Heart left ventricle (tissue), 16 donors: ENCODE data around the gene KLHL29. TPM values are rescaled to one million over a fixed set of nuclear protein-coding genes. Genes with fewer than 3 reads are reported as not detected.

Experiments
- ATAC-seq, 4 donors: fragments of 200-7000 bp; cut with Tn5 transposase; one replicate each; pipeline ENCODE4 v1.9.1; 2020 to 2022; ENCODE audit warnings: moderate library complexity in 4 of 4, mild to moderate bottlenecking in 3 of 4, moderate number of reproducible peaks in 1 of 4
- DNase-seq, 5 donors: peaks; one replicate each; pipeline ENCODE4 v3.0.0-alpha.2; 2020
- H3K27ac ChIP-seq, 12 donors: fragments of 200-600 bp; sonication (generic) in 4 of 12; one replicate each; pipeline versions ENCODE4 v1.5.0 to v1.8.0; 2016 to 2022; ENCODE audit warnings: mild to moderate bottlenecking in 2 of 12
- H3K27me3 ChIP-seq, 9 donors: fragments of 200-600 bp; sonication (generic) in 2 of 9; one replicate each; pipeline versions ENCODE4 v1.5.1 to v1.8.0; 2016 to 2022; ENCODE audit warnings: mild to moderate bottlenecking in 3 of 9
- H3K36me3 ChIP-seq, 9 donors: fragments of 200-600 bp; sonication (generic) in 2 of 9; one replicate each; pipeline versions ENCODE4 v1.5.0 to v1.8.0; 2018 to 2022; ENCODE audit warnings: mild to moderate bottlenecking in 2 of 9
- H3K4me1 ChIP-seq, 12 donors: fragments of 200-600 bp; sonication (generic) in 4 of 12; one replicate each; pipeline versions ENCODE4 v1.5.0 to v1.8.0; 2016 to 2022; ENCODE audit warnings: mild to moderate bottlenecking in 3 of 12
- H3K4me3 ChIP-seq, 12 donors: fragments of 200-600 bp; sonication (generic) in 4 of 12; one replicate each; pipeline versions ENCODE4 v1.5.0 to v1.8.0; 2017 to 2022; ENCODE audit warnings: mild to moderate bottlenecking in 9 of 12, moderate library complexity in 4 of 12
- H3K9me3 ChIP-seq, 12 donors: fragments of 200-600 bp; sonication (generic) in 4 of 12; one replicate each; pipeline versions ENCODE4 v1.5.0 to v1.8.0; 2016 to 2022; ENCODE audit warnings: mild to moderate bottlenecking in 1 of 12
- POLR2A ChIP-seq, 2 donors: fragments of 450-650 bp; IDR thresholded peaks; one replicate each; pipeline ENCODE4 v1.6.1; 2017; ENCODE audit warnings: antibody characterized with exemption in 2 of 2, mild to moderate bottlenecking in 2 of 2, moderate library complexity in 2 of 2
- WGBS, 4 donors: extraction: QIAGEN DNeasy Blood & Tissue Kit in 2 of 4; methylation state at CpG; one replicate each; pipeline versions ENCODE4 v1.1.5 to v1.1.7; 2013 to 2018; 5-methylcytosine and 5-hydroxymethylcytosine counted together
- intact Hi-C, 10 donors: fragments of 100-400 bp; cut with DNase I; formaldehyde crosslinking; loops; one replicate each; pipeline versions ENCODE4 v1.11.1 to v1.14.2; 2022
- polyA plus RNA-seq, 2 donors: library from polyadenylated mRNA; stranded (reverse); fragments of 200-250 nt; gene quantifications; one replicate each; pipeline ENCODE4 v1.2.3, GENCODE V29; 2013
- total RNA-seq, 9 donors: library from RNA; depleted of rRNA in 2 of 9; stranded (reverse); fragments of >200 nt in 2 of 9; fragmentation: NEBNext Ultra II Directional in 3 of 9; extraction: Animal tissue kit (Norgen Biotek cat#: 25700) in 3 of 9; gene quantifications; one replicate each; pipeline versions ENCODE4 v1.1.0 to v1.2.4, GENCODE V29; 2016 to 2023
- TF ChIP-seq, protein P1 (sequence below), 12 donors: fragments of 200-600 bp; sonication (generic) in 4 of 12; IDR thresholded peaks; one replicate each; pipeline versions ENCODE4 v1.5.0 to v1.8.0; 2018 to 2022; ENCODE audit warnings: antibody characterized with exemption in 12 of 12, mild to moderate bottlenecking in 5 of 12
- donor health status: ischemic (EF 13 %, LVEDD 7.1; RV severe dilation, severe dysfunction).
- donor health status: healthy with polysubstance abuse.
- donor health status: DM: no; HTN: yes; CAD: no.
- donor health status: DM: no; HTN: no; CAD: no.
- donor health status: ischemic (EF 25% LVEDD 6.9; RV normal size, moderate dysfunction).
- donor health status: ischemic (EF 25% LVEDD 5.7; RV mildly dilated, moderate dysfunction).
- donor health status: healthy.
- donor health status: DM: yes; HTN: yes; CAD: no.
- donor health status: ischemic (EF 35%, LVEDD 5.7; RV mildly dilated, moderate dysfunction).
- donor health status: nonischemic (EF 11% LVEDD 7.7; RV severe dilation, severe dysfunction).
- donor health status: DM: yes; HTN: yes; CAD: no.
- donor health status: PGD.
- donor health status: ischemic (EF 29% LVEDD 5.4; RV normal size, mild dysfunction).
- donor health status: nonischemic (EF 23%, LVEDD 6.1; RV moderate dilation, normal function).

Gene KLHL29
- total and polyA plus RNA-seq, 11 donors = 0.74 to 2.7 (median 1.1) TPM

DNA sequence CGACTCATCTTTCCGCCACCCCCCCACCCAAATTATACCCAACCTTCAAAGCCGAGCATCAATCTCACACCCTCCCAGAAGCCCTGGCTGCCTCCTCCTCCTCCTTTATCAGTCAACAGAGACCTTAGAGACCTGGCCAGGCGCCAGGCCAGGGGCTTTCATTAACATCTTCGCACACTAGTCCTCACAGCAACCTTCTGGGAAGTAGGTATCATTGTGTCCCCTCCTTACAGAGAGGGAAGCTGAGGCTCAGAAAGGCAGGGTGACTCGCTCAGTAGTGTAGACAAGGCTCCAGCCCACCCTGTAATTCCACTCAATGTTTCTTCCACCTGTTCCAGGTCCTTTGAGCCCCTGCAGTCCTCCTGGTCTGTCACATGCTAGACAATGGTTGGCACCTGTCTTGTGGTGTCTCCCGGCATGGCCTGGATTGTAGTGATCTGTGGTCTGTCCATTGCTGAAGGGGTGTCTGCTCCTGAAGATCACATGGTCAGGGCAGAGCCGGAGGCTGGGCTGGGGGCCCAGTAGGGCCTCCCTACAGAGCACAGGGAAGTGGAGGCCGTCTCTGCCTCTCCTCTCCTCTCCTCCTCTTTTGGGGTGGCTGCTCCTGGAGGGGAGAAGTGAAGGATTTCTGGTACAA, 36.0 kb downstream of the KLHL29 start:
- H3K4me3 ChIP-seq = no peak overlapping the region
- no peaks in the 10 kb centered on the region for H3K9me3 ChIP-seq
- WGBS, 4 donors = 81 to 87% (median 86%) methylated on average over 9 of the region's 9 CpGs
- TF ChIP-seq POLR2A (IDR thresholded peaks at IDR 0.05) = no peak
- TF ChIP-seq, protein P1, sequence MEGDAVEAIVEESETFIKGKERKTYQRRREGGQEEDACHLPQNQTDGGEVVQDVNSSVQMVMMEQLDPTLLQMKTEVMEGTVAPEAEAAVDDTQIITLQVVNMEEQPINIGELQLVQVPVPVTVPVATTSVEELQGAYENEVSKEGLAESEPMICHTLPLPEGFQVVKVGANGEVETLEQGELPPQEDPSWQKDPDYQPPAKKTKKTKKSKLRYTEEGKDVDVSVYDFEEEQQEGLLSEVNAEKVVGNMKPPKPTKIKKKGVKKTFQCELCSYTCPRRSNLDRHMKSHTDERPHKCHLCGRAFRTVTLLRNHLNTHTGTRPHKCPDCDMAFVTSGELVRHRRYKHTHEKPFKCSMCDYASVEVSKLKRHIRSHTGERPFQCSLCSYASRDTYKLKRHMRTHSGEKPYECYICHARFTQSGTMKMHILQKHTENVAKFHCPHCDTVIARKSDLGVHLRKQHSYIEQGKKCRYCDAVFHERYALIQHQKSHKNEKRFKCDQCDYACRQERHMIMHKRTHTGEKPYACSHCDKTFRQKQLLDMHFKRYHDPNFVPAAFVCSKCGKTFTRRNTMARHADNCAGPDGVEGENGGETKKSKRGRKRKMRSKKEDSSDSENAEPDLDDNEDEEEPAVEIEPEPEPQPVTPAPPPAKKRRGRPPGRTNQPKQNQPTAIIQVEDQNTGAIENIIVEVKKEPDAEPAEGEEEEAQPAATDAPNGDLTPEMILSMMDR (IDR thresholded peaks at IDR 0.05) = no peak
- intact Hi-C loops = no loop called here
- DNase-seq (peak in 1 of 5 donors; percentile 10), ATAC-seq (no peak)
- no peaks in the 10 kb centered on the region for H3K27me3 ChIP-seq
- peaks cover 0 to 13% (median 6%) of the 10 kb centered on the region in 12 donors for H3K4me1 ChIP-seq
- no peak overlapping the region for H3K27ac ChIP-seq
- no peaks in the 10 kb centered on the region for H3K36me3 ChIP-seq

DNA sequence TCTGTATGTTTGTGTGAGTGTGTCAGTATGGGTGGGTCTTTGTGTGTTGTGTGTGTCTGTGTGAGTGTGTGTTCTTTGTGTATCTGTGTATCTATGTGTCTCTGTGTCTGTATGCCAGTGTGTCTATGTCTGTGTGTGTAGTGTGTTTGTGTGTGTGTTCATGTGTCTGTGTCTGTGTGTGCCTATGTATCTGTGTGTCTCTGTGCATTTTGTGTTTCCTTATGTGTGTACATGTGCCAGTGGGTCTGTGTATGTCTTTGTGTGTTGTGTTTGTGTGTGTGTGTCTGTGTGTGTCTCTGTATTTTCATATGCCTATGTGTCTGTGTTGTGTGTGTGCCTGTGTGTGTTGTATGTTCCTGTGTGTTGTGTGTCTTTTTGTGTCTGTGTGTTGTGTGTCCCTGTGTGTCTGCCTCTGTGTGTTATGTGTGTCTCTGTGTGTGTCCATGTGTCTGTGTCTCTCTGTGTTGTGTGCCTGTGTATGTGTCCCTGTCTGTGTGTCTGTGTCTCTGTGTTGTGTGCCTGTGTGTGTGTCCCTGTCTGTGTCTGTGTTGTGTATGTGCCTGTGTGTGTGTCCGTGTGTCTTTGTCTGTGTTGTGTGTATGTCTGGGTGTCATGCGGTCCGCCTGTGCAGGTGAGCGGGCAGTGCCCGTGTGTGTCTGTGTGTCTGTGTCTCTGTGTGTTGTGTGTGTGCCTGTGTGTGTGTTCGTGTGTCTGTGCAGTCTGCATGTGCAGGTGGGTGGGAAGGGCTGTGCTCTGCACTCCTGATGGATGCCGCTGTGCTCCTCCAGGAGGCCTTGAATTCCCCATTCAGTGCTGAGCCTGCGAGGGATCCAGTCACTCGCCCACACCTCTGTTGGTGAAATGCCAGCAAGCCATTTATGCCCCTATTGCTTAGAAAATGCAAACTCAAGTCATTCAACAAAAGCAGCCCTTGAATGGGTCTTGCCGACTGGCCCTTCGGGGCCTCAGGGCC, 37.4 kb downstream of the KLHL29 start:
- Histone ChIP-seq H3K27me3 (no peaks in the 10 kb centered on the region), H3K4me3 (no peak overlapping the region), H3K4me1 (peaks cover 0 to 23% (median 11%) of the 10 kb centered on the region in 12 donors), H3K27ac (no peak overlapping the region), H3K9me3 (no peaks in the 10 kb centered on the region), H3K36me3 (no peaks in the 10 kb centered on the region)
- 83 to 91% (median 87%) methylated on average over 10 to 11 of the region's 11 CpGs for WGBS, 4 donors
- intact Hi-C loops = no loop called here
- ATAC-seq (no peak), DNase-seq (peak in 1 of 5 donors; percentile 5)
- no peak for TF ChIP-seq POLR2A (IDR thresholded peaks at IDR 0.05)
- TF ChIP-seq, protein P1 (IDR thresholded peaks at IDR 0.05) = no peak

DNA sequence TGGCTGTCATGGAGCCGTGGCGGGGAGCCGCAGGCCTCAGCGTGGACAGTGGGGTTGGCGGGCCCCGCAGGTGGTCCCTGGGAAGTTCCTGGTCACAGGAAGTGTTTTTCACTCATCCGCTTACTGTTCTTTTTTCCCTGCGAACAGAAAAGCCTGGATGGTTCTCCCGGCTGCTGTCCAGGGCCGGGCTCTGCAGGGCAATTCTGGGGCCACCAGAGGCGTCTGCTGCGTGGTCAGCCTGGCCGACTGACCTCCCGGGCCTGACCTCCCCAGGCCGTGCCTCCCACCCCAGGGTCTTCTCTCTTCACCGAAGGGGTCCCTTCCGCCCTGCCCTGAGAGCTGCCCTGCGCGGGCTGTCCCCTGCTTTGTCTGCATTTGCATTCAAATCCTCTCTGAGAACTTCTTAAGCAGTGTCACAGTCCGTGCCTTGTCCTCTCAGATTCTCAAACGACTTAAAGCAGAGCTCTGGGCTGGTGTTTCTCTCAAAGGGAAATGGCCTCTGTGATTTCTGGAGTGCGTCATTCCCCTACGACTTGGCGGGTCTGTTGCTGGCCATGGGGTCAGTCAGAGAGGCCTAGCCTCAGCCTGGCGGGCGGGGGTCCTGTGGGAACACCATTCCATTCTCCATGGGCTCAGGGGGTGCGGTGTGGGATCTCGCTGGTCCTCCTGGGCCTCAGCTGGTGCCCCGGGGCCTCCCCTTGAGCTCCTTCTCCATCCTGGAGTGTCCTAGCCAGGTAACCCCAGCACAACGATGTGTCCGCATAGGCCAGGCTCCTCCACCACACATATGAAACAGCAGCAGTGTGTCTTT, 38.3 kb downstream of the KLHL29 start:
- intact Hi-C loops = no loop called here
- 88 to 93% (median 89%) methylated on average over 30 to 31 of the region's 31 CpGs for WGBS, 4 donors
- H3K36me3 ChIP-seq = no peaks in the 10 kb centered on the region
- H3K9me3 ChIP-seq = no peaks in the 10 kb centered on the region
- peak overlapping the region in 1 of 12 donors; percentile 33 for H3K27ac ChIP-seq
- DNase-seq (peak in 1 of 5 donors; percentile 8), ATAC-seq (no peak)
- TF ChIP-seq, protein P1 (IDR thresholded peaks at IDR 0.05) = no peak
- TF ChIP-seq POLR2A (IDR thresholded peaks at IDR 0.05) = no peak
- no peak overlapping the region for H3K4me3 ChIP-seq
- no peaks in the 10 kb centered on the region for H3K27me3 ChIP-seq
- peaks cover 0 to 23% (median 11%) of the 10 kb centered on the region in 12 donors for H3K4me1 ChIP-seq
